ENCODE results near the gene HTT. TPM values are rescaled to one million over a fixed set of nuclear protein-coding genes. Genes with fewer than 3 reads are reported as not detected.

Gene HTT
- total and polyA plus RNA-seq, 2 donors, result 12.8 to 17.9 TPM

- Histone ChIP-seq H3K4me1 (ENCODE audit: control insufficient read depth in 2 of 2, insufficient read depth in 2 of 2, low read length in 2 of 2) (no peaks in the 10 kb centered on the region), H3K27me3 (ENCODE audit: control insufficient read depth in 2 of 2, insufficient read depth in 1 of 2, low read length in 1 of 2) (no peaks in the 10 kb centered on the region), H3K4me3 (ENCODE audit: low read length in 2 of 2) (no peak overlapping the region), H3K27ac (ENCODE audit: low read depth in 1 of 2, low read length in 1 of 2) (no peak overlapping the region), H3K9me3 (ENCODE audit: control insufficient read depth in 2 of 2, insufficient read depth in 1 of 2, low read length in 1 of 2) (no peaks in the 10 kb centered on the region), H3K36me3 (ENCODE audit: control insufficient read depth in 2 of 2, insufficient read depth in 2 of 2, low read length in 1 of 2) (no peaks in the 10 kb centered on the region)
- 97% methylated on average over 11 of the region's 11 CpGs for WGBS
- no peak for DNase-seq (ENCODE audit: low read depth in 6 of 9, low spot score in 9 of 9)
These were observed 177.4 kb downstream of the HTT start for GRCh38 chr4:3251691-3252479.

DNA sequence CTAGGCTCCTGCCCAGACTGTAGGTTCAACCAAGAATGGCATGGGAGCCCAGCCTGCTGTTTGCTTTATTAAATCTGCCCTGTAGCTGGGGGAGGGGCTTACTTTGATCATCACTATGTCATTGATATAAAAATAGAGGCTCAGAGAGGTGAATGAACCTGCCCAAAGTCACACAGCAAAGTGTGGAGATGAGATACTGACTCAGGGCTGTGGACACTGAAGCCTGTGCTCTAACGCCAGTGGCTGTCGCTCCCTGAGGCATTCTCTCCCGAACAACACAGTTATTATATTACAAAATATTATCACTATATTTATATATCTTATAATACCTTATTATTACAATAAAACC is 178.0 kb downstream of the HTT start:
- no peak overlapping the region for H3K27ac ChIP-seq (ENCODE audit: low read depth in 1 of 2, low read length in 1 of 2)
- no peak for DNase-seq (ENCODE audit: low read depth in 6 of 9, low spot score in 9 of 9)
- H3K27me3 ChIP-seq (ENCODE audit: control insufficient read depth in 2 of 2, insufficient read depth in 1 of 2, low read length in 1 of 2), result no peaks in the 10 kb centered on the region
- H3K36me3 ChIP-seq (ENCODE audit: control insufficient read depth in 2 of 2, insufficient read depth in 2 of 2, low read length in 1 of 2), result no peaks in the 10 kb centered on the region
- 97% methylated on average over 3 of the region's 3 CpGs for WGBS
- H3K9me3 ChIP-seq (ENCODE audit: control insufficient read depth in 2 of 2, insufficient read depth in 1 of 2, low read length in 1 of 2), result no peaks in the 10 kb centered on the region
- no peaks in the 10 kb centered on the region for H3K4me1 ChIP-seq (ENCODE audit: control insufficient read depth in 2 of 2, insufficient read depth in 2 of 2, low read length in 2 of 2)
- no peak overlapping the region for H3K4me3 ChIP-seq (ENCODE audit: low read length in 2 of 2)

DNA sequence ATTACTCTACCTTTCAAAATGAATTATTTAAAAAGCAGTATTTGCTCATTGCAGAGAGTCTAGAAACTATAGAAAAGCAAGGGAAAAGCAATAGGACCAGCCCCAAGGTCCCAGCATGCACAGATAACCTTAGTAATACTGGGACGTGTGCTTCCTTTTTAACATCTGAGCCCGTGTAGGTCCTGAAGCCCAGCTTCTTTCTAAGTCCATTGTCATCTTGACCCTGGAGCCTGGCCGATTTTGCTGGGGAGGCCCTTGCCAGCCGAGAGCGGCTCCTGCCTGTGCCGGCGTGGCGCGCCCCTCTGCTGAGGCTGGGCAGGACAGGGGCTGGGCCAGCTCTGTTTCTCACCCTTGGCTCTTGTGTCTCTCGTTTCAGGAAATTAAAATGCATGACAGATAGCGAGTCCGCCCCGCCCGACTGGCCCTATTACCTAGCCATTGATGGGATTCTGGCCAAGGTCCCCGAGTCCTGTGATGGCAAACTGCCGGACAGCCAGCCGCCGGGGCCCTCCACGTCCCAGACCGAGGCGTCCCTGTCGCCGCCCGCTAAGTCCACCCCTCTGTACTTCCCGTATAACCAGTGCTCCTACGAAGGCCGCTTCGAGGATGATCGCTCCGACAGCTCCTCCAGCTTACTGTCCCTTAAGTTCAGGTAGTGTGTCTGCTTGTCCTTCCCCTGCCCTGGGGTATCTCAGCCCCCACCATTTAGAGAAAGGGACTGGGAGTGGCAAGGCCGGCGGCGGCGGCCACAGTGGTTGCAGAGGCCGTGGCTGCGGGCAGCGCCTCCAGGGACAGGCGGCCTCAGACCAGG is 178.6 kb downstream of the HTT start:
- WGBS, result 95% methylated on average over 38 of the region's 38 CpGs
- Histone ChIP-seq H3K36me3 (ENCODE audit: control insufficient read depth in 2 of 2, insufficient read depth in 2 of 2, low read length in 1 of 2) (no peaks in the 10 kb centered on the region), H3K4me3 (ENCODE audit: low read length in 2 of 2) (no peak overlapping the region), H3K9me3 (ENCODE audit: control insufficient read depth in 2 of 2, insufficient read depth in 1 of 2, low read length in 1 of 2) (no peaks in the 10 kb centered on the region), H3K27ac (ENCODE audit: low read depth in 1 of 2, low read length in 1 of 2) (no peak overlapping the region), H3K4me1 (ENCODE audit: control insufficient read depth in 2 of 2, insufficient read depth in 2 of 2, low read length in 2 of 2) (no peaks in the 10 kb centered on the region), H3K27me3 (ENCODE audit: control insufficient read depth in 2 of 2, insufficient read depth in 1 of 2, low read length in 1 of 2) (no peaks in the 10 kb centered on the region)
- DNase-seq (ENCODE audit: low read depth in 6 of 9, low spot score in 9 of 9), result no peak

- H3K4me3 ChIP-seq (ENCODE audit: low read length in 2 of 2), result no peak overlapping the region
- H3K27me3 ChIP-seq (ENCODE audit: control insufficient read depth in 2 of 2, insufficient read depth in 1 of 2, low read length in 1 of 2), result no peaks in the 10 kb centered on the region
- 97% methylated on average over 13 of the region's 13 CpGs for WGBS
- no peak for DNase-seq (ENCODE audit: low read depth in 6 of 9, low spot score in 9 of 9)
- H3K4me1 ChIP-seq (ENCODE audit: control insufficient read depth in 2 of 2, insufficient read depth in 2 of 2, low read length in 2 of 2), result no peaks in the 10 kb centered on the region
- H3K36me3 ChIP-seq (ENCODE audit: control insufficient read depth in 2 of 2, insufficient read depth in 2 of 2, low read length in 1 of 2), result no peaks in the 10 kb centered on the region
- no peak overlapping the region for H3K27ac ChIP-seq (ENCODE audit: low read depth in 1 of 2, low read length in 1 of 2)
- H3K9me3 ChIP-seq (ENCODE audit: control insufficient read depth in 2 of 2, insufficient read depth in 1 of 2, low read length in 1 of 2), result no peaks in the 10 kb centered on the region
These were observed 179.3 kb downstream of the HTT start for GRCh38 chr4:3253808-3254207.

GRCh38 chr4:3254302-3255131 is 180.0 kb downstream of the HTT start:
- Histone ChIP-seq H3K9me3 (ENCODE audit: control insufficient read depth in 2 of 2, insufficient read depth in 1 of 2, low read length in 1 of 2) (no peaks in the 10 kb centered on the region), H3K36me3 (ENCODE audit: control insufficient read depth in 2 of 2, insufficient read depth in 2 of 2, low read length in 1 of 2) (no peaks in the 10 kb centered on the region), H3K27me3 (ENCODE audit: control insufficient read depth in 2 of 2, insufficient read depth in 1 of 2, low read length in 1 of 2) (no peaks in the 10 kb centered on the region), H3K27ac (ENCODE audit: low read depth in 1 of 2, low read length in 1 of 2) (no peak overlapping the region), H3K4me1 (ENCODE audit: control insufficient read depth in 2 of 2, insufficient read depth in 2 of 2, low read length in 2 of 2) (no peaks in the 10 kb centered on the region), H3K4me3 (ENCODE audit: low read length in 2 of 2) (no peak overlapping the region)
- DNase-seq (ENCODE audit: low read depth in 6 of 9, low spot score in 9 of 9), result no peak
- WGBS, result 93% methylated on average over 14 of the region's 14 CpGs

DNA sequence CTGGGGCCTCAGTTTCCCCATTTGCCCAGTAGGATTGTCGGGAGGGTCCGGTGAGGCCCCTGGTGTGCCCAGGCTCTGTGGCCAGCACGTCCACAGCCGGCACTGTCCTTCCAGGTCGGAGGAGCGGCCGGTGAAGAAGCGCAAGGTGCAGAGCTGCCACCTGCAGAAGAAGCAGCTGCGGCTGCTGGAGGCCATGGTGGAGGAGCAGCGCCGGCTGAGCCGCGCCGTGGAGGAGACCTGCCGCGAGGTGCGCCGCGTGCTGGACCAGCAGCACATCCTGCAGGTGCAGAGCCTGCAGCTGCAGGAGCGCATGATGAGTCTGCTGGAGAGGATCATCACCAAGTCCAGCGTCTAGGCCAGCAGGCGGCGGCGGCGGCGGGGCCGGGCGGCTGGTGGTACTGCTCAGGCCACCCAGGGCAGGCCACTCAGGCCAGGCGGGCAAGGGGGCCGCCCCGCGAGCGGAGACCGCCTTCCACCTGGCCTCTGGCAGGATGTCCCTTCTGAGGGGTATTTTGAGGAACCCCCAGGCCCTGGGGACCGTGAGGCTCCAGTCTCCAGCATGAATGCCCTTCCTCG is 181.2 kb downstream of the HTT start:
- DNase-seq (ENCODE audit: low read depth in 6 of 9, low spot score in 9 of 9), result no peak

GRCh38 chr4:3256230-3257102 is 182.0 kb downstream of the HTT start:
- Histone ChIP-seq H3K27me3 (ENCODE audit: control insufficient read depth in 2 of 2, insufficient read depth in 1 of 2, low read length in 1 of 2) (no peaks in the 10 kb centered on the region), H3K4me3 (ENCODE audit: low read length in 2 of 2) (no peak overlapping the region), H3K9me3 (ENCODE audit: control insufficient read depth in 2 of 2, insufficient read depth in 1 of 2, low read length in 1 of 2) (no peaks in the 10 kb centered on the region), H3K4me1 (ENCODE audit: control insufficient read depth in 2 of 2, insufficient read depth in 2 of 2, low read length in 2 of 2) (no peaks in the 10 kb centered on the region), H3K36me3 (ENCODE audit: control insufficient read depth in 2 of 2, insufficient read depth in 2 of 2, low read length in 1 of 2) (no peaks in the 10 kb centered on the region), H3K27ac (ENCODE audit: low read depth in 1 of 2, low read length in 1 of 2) (no peak overlapping the region)
- no peak for DNase-seq (ENCODE audit: low read depth in 6 of 9, low spot score in 9 of 9)
- 96% methylated on average over 21 of the region's 21 CpGs for WGBS

More for the DNA sequence above, 181.2 kb downstream of the HTT start:
- no peaks in the 10 kb centered on the region for H3K4me1 ChIP-seq (ENCODE audit: control insufficient read depth in 2 of 2, insufficient read depth in 2 of 2, low read length in 2 of 2)
- no peak overlapping the region for H3K4me3 ChIP-seq (ENCODE audit: low read length in 2 of 2)
- H3K36me3 ChIP-seq (ENCODE audit: control insufficient read depth in 2 of 2, insufficient read depth in 2 of 2, low read length in 1 of 2), result no peaks in the 10 kb centered on the region
- no peak overlapping the region for H3K27ac ChIP-seq (ENCODE audit: low read depth in 1 of 2, low read length in 1 of 2)
- no peaks in the 10 kb centered on the region for H3K9me3 ChIP-seq (ENCODE audit: control insufficient read depth in 2 of 2, insufficient read depth in 1 of 2, low read length in 1 of 2)
- WGBS, result 98% methylated on average over 36 of the region's 36 CpGs
- no peaks in the 10 kb centered on the region for H3K27me3 ChIP-seq (ENCODE audit: control insufficient read depth in 2 of 2, insufficient read depth in 1 of 2, low read length in 1 of 2)

DNA sequence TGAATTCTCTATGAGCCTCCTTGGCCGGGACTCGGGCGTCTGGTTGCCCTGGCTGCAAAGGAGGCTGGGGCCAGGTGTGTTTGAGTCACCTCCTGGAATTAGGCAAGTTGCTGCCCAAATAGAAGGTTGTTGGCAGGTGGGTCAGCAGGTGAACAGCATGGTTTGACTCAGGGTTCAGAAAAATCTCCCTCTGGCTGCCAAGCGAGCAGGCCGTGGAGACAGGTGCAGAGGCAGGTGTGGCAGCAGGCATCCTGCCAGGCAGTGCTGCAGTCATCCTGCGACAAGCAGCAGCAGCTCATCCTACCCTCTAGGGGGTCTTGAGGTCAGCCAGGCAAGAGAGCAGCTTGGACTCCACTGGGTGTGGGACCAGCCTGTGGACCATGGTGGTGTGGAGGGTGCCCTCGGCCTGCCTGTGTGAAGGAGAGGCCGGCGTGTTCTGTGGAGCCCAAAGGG is 182.6 kb downstream of the HTT start:
- Histone ChIP-seq H3K27me3 (ENCODE audit: control insufficient read depth in 2 of 2, insufficient read depth in 1 of 2, low read length in 1 of 2) (peaks cover 0 to under 1% of the 10 kb centered on the region in 2 donors), H3K4me1 (ENCODE audit: control insufficient read depth in 2 of 2, insufficient read depth in 2 of 2, low read length in 2 of 2) (no peaks in the 10 kb centered on the region), H3K9me3 (ENCODE audit: control insufficient read depth in 2 of 2, insufficient read depth in 1 of 2, low read length in 1 of 2) (no peaks in the 10 kb centered on the region), H3K4me3 (ENCODE audit: low read length in 2 of 2) (no peak overlapping the region), H3K36me3 (ENCODE audit: control insufficient read depth in 2 of 2, insufficient read depth in 2 of 2, low read length in 1 of 2) (no peaks in the 10 kb centered on the region), H3K27ac (ENCODE audit: low read depth in 1 of 2, low read length in 1 of 2) (no peak overlapping the region)
- 96% methylated on average over 9 of the region's 9 CpGs for WGBS
- no peak for DNase-seq (ENCODE audit: low read depth in 6 of 9, low spot score in 9 of 9)

All from thymus (tissue), 11 donors.